Activated CD4-positive, alpha-beta memory T cell treated with anti-CD3 and anti-CD28 coated beads, Interleukin-2, amount 10 ng/mL, durations not matched to agents 7 days and 5 days (primary cell): ENCODE data around the gene SSRP1. TPM values are rescaled to one million over a fixed set of nuclear protein-coding genes. Genes with fewer than 3 reads are reported as not detected.

Experiments used
- CTCF ChIA-PET: fragments of 350-600 bp; sonication (Branson Sonifier 250); formaldehyde crosslinking; loops from one replicate; lab custom pipeline; 2021; ENCODE audit warnings: antibody characterized with exemption, inconsistent platforms; lab: Charles Lee
- POLR2A ChIA-PET: fragments of 350-600 bp; sonication (Branson Sonifier 250); formaldehyde crosslinking; loops from one replicate; lab custom pipeline; 2021; ENCODE audit warnings: antibody characterized with exemption; lab: Charles Lee
- DNase-seq: peaks from one replicate; pipeline ENCODE4 v3.0.0-alpha.2; 2020
- H3K27ac Mint-ChIP-seq: one replicate; pipeline ENCODE4 v1.8.0; 2021; ENCODE audit warnings: mild to moderate bottlenecking, mixed read lengths
- H3K27me3 Mint-ChIP-seq: one replicate; pipeline ENCODE4 v1.8.0; 2021; ENCODE audit warnings: mixed read lengths
- H3K36me3 Mint-ChIP-seq: one replicate; pipeline ENCODE4 v1.8.0; 2021; ENCODE audit warnings: low read depth, mixed read lengths
- H3K4me1 Mint-ChIP-seq: one replicate; pipeline ENCODE4 v1.8.0; 2021; ENCODE audit warnings: mixed read lengths
- H3K4me3 Mint-ChIP-seq: one replicate; pipeline ENCODE4 v1.8.0; 2021; ENCODE audit warnings: mild to moderate bottlenecking, mixed read lengths
- H3K9me3 Mint-ChIP-seq: one replicate; pipeline ENCODE4 v1.8.0; 2021; ENCODE audit warnings: mixed read lengths
- total RNA-seq, 2 experiments: library from RNA; stranded (reverse); gene quantifications; one replicate each; pipeline ENCODE4 v1.2.3, GENCODE V29; 2021

Gene SSRP1
- total RNA-seq, 2 experiments from 2014 or later = 135 to 137 TPM

DNA sequence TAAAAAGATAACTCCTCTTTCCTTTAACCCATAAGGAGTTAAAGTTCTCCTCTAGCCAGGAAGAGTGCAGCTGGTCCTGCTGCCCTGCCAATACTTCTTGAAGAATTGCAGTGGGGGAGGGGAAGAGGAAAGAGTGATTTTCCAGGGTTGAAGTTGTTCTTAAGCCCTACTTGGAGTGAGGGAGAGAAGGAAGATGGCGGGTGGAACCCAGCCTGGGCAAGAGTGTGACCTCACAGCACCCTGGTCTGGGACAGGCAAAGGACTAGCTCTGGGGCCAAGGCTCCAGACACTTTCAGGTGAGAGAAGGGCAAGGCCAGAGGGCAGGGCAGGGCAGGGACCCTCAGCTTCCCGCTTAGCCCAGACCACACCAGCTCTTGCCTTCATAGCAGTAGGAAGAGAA, 17.5 kb downstream of the SSRP1 start:
- Mint-ChIP-seq H3K4me1 (peaks cover 7% of the 10 kb centered on the region), H3K4me3 (no peak overlapping the region), H3K27me3 (no peaks in the 10 kb centered on the region), H3K36me3 (no peaks in the 10 kb centered on the region), H3K27ac (no peak overlapping the region), H3K9me3 (no peaks in the 10 kb centered on the region)
- DNase-seq = no peak
- ChIA-PET CTCF (no interaction called here), POLR2A (no interaction called here)

DNA sequence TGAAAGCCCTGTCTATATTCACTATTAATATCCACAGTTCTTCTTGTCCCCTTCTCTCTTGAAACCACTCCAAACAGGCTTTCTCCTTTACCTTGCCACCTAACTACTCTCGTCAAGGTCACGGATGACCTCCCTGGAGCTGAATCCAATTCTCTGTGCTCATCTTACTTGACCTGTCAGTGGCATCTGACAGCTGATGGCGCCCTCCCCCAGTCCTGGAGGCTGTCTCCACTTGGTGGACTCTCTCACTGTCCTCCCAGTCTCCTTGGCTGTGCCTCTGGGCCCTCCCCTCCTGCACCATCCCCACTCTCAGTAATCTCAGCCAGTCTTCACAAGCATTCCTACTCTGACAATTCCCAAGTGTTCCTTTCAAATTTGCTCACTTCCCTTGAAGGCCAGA, 19.7 kb downstream of the SSRP1 start:
- ChIA-PET CTCF (no interaction called here), POLR2A (interaction anchor here (0.8 kb wide), 1 partner anchor 10 kb away, joined by 3 read pairs; no protein-coding TSS in a partner anchor)
- Mint-ChIP-seq H3K36me3 (no peaks in the 10 kb centered on the region), H3K4me3 (no peak overlapping the region), H3K4me1 (peaks cover 13% of the 10 kb centered on the region), H3K27me3 (no peaks in the 10 kb centered on the region), H3K9me3 (no peaks in the 10 kb centered on the region), H3K27ac (no peak overlapping the region)
- no peak for DNase-seq

DNA sequence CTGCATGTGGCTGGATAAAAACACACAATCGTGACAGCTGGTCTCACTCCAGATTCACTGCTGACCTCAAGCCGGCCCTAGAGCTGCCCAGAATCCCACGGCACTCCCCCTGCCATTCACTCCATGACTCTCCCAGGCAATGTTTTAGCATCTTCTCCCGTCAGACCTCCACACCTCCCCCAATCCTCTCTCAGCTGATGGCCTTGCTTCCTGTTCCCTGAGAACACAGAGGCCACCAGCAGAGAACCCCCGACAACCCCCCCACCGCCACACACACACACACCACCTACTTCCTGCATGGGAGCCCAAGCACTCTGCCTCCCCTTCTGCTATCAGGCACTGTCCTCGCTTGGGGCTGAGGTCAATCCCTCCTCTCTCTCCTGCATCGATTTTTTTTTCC, 20.2 kb downstream of the SSRP1 start:
- no peaks in the 10 kb centered on the region for H3K9me3 Mint-ChIP-seq
- no peak overlapping the region for H3K4me3 Mint-ChIP-seq
- ChIA-PET POLR2A (interaction anchor here (0.8 to 1.2 kb wide), 2 partner anchors 10 to 20 kb away, joined by 3 read pairs; partner anchors contain the start of gene SSRP1), CTCF (no interaction called here)
- H3K4me1 Mint-ChIP-seq = peaks cover 18% of the 10 kb centered on the region
- H3K27ac Mint-ChIP-seq = no peak overlapping the region
- no peaks in the 10 kb centered on the region for H3K27me3 Mint-ChIP-seq
- no peaks in the 10 kb centered on the region for H3K36me3 Mint-ChIP-seq
- no peak for DNase-seq

DNA sequence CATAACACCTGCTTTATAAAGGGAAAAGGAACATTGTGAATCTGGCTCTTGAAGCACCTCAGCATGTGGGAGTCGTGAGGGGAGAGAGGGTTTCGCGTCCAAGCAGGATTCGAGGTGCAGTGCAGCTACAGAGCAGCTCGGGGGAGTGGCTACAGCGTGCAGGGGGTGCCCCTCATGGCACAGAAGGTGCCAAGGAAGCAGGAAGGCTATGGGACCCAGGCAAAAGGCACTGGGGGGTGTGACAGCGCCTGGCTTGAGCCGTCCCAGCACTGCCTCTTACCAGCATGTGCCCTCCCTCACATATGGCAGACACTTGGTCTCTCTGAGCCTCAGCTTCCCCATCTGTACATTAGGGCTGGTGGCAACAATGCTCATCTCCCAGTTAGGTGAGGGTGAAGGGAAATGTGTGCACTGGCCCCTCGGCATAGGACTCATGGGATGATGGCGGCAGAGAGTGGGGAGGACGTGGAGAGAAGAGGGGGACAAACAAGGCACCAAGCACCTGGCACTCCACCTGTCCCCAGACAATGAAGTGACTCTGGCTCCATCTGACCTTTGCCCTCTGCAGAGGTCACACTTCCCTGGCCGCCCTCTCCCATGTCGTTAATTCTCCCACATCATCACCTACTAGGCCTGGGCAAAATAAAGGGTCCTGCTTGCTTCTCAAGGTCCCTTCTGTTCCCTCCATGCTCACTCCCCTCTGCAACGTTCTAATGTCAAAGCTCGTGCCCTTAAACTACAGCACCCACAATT, 21.3 kb downstream of the SSRP1 start:
- H3K36me3 Mint-ChIP-seq = no peaks in the 10 kb centered on the region
- ChIA-PET CTCF (no interaction called here), POLR2A (interaction anchor here (1.2 kb wide), 1 partner anchor 21 kb away, joined by 3 read pairs; the partner anchor contains the start of gene SSRP1)
- H3K9me3 Mint-ChIP-seq = no peaks in the 10 kb centered on the region
- no peak for DNase-seq
- H3K4me1 Mint-ChIP-seq = peaks cover 20% of the 10 kb centered on the region
- H3K27me3 Mint-ChIP-seq = no peaks in the 10 kb centered on the region
- H3K27ac Mint-ChIP-seq = no peak overlapping the region
- no peak overlapping the region for H3K4me3 Mint-ChIP-seq

DNA sequence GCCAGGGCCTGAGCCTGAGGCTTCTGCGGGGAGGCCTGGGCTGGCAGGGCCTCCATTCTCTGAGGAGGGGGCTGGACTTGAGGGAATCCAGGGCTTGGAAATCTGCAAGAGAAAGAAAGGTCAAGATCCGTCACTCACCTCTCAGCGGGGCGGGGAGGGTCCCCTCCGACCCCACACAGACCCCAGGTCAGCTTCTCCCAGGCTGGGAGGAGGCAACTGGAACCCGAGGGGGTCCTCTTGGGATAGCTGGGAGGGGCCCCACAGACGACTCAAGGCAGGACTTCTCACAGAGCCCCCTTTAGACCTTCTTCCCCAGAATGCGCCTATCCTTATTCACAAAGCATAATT, 21.9 kb downstream of the SSRP1 start:
- POLR2A ChIA-PET = interaction anchor here (2.8 to 3.5 kb wide), 2 partner anchors 11 to 22 kb away, joined by 12 to 26 read pairs; partner anchors contain the start of genes SSRP1 and TNKS1BP1
- no peaks in the 10 kb centered on the region for H3K36me3 Mint-ChIP-seq

DNA sequence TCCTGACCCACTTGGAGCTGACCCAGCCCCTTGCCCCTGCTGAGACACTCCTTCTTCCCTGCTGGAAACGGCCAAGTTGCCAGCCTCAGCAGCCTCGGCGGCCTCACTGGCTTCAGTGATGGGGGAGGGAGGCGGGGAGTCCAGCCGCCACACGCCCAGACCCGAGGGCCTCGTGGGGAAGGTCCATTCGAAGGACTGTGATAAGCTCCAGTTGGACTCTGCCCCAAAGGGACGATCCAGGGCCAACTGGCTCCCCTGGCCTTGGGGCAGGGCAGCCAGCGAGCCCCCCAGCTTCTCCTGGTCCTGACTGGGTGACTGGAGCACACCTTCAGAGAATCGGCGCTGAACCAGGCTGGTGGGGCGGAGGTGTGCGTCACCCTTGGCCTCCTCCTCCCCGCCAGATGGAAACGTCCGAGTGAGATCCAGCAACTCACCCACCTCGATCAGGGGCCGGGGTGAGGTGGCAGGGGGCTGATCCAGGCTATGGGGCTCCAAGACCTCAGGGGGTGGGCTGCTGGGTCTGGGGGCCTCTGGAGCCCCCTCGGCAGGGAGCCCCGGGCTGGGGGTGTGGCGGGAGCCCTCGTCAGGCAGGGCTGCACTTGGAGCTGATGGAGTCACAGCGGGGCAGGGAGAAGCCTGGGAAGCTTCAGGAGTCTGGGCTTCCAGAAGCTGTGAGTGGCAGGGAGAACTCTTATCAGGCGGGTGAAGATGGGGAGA, 22.5 kb downstream of the SSRP1 start:
- H3K36me3 Mint-ChIP-seq = no peaks in the 10 kb centered on the region
- peaks cover 20% of the 10 kb centered on the region for H3K4me1 Mint-ChIP-seq
- H3K9me3 Mint-ChIP-seq = no peaks in the 10 kb centered on the region
- no peak overlapping the region for H3K4me3 Mint-ChIP-seq
- POLR2A ChIA-PET = interaction anchor here (2.8 to 3.5 kb wide), 2 partner anchors 11 to 22 kb away, joined by 12 to 26 read pairs; partner anchors contain the start of genes SSRP1 and TNKS1BP1
- no peak overlapping the region for H3K27ac Mint-ChIP-seq
- DNase-seq = no peak
- CTCF ChIA-PET = no interaction called here
- no peaks in the 10 kb centered on the region for H3K27me3 Mint-ChIP-seq

More for the DNA sequence above, 21.9 kb downstream of the SSRP1 start:
- no peak for DNase-seq
- Mint-ChIP-seq H3K27me3 (no peaks in the 10 kb centered on the region), H3K9me3 (no peaks in the 10 kb centered on the region), H3K4me1 (peaks cover 20% of the 10 kb centered on the region), H3K4me3 (no peak overlapping the region), H3K27ac (no peak overlapping the region)
- CTCF ChIA-PET = no interaction called here

DNA sequence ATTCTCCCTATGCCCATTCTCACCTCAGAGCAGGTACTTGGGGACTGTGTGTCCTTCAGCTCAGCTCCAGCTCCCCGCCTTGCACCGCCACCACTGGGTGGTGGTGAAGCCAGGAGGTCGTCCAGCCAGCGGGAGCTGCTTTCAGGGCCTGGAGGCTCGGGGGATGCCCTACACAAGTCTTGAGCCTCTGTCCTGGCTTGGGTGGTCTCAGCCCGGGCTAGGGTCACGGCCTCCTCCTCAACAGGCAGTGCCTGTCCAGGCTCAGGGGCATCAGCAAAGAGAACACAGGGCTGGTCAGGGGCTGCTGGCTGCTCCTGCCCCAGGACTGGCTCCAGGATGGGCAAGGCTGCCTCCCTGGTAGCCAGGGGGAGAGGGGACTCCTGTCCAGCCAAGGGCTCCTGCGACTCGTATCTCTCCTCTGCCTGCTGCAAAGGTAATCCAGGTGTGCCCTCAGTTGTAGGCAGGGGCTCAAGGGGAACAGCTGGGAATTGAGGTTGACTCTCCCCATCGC, 23.1 kb downstream of the SSRP1 start:
- no peaks in the 10 kb centered on the region for H3K36me3 Mint-ChIP-seq
- CTCF ChIA-PET = interaction anchor here (1.5 kb wide), 1 partner anchor 14 kb away, joined by 7 read pairs; no protein-coding TSS in a partner anchor
- H3K27ac Mint-ChIP-seq = no peak overlapping the region
- H3K9me3 Mint-ChIP-seq = no peaks in the 10 kb centered on the region
- POLR2A ChIA-PET = interaction anchor here (2.8 to 3.5 kb wide), 2 partner anchors 12 to 23 kb away, joined by 12 to 26 read pairs; partner anchors contain the start of genes SSRP1 and TNKS1BP1
- peaks cover 20% of the 10 kb centered on the region for H3K4me1 Mint-ChIP-seq
- DNase-seq = no peak
- H3K27me3 Mint-ChIP-seq = no peaks in the 10 kb centered on the region
- no peak overlapping the region for H3K4me3 Mint-ChIP-seq

DNA sequence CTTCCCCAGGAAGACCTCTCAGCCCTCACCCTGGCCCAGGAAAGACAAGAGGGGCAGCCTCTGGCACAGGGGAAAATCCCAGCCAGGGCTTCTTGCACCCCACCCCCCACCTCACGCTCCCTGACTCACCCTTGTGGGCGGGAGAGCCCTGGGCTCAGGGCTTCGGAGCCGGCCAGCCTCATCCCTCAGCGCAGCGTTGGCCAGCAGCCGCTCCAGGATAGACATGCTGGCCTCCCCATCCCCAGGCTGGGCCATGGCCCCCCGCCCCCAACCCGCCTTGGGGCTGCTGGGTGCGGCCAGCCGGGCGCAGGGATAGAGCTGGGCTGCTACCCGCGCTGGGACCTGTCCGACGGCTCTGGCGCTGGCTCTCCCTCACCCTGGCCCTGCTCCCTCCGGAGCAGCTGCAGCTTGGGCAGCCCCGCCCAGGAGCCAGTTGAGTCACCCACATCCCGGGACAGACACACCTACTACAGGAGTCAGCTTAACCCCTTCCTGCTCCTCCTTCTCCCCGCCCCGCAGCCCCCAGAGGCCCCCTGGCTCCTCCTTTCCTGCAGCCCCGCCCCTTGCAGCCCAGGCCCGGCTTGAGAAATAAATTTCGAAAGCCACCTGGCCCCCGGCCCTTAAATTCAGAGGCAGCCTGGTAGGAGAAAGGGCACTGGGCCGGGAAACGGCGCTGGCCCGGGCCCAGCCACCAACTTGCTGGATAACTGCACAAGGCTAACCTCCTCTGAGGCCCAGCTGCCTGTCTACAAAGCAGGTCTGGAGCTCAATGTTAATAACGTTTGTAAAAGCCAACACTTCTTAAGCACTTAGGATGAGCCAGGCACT, 24.4 kb downstream of the SSRP1 start:
- Mint-ChIP-seq H3K9me3 (no peaks in the 10 kb centered on the region), H3K27me3 (no peaks in the 10 kb centered on the region), H3K36me3 (no peaks in the 10 kb centered on the region), H3K4me1 (peaks cover 20% of the 10 kb centered on the region), H3K4me3 (peak overlapping the region; percentile 63), H3K27ac (no peak overlapping the region)
- ChIA-PET CTCF (interaction anchor here (1.5 kb wide), 1 partner anchor 15 kb away, joined by 7 read pairs; no protein-coding TSS in a partner anchor), POLR2A (interaction anchor here (1.0 to 3.5 kb wide), 4 partner anchors 9 to 24 kb away, joined by 3 to 26 read pairs (median 8); partner anchors contain the start of genes SSRP1 and TNKS1BP1)
- peak; percentile 82 for DNase-seq

DNA sequence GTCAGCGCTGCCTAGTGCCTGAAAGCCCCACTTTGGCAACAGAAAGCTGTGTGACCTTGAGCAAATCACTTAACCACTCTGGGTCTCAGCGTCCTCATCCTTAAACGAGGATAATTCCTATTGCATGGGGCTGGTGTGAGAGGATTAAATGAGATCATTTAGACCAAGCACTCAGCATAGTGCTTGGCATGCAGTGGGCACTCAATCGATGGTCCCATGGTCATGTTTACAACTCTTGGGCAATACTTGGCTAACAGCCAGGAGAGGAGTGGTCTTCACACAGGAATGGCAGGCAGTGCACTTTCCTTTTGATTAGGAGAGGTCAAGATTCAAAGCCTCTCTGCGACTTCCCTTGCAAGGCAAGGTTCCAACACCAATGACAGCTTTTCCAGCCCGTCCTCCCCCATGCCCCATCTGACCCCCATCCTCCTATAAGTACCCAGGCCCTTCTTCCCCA, 25.0 kb downstream of the SSRP1 start:
- H3K27ac Mint-ChIP-seq = no peak overlapping the region
- peak overlapping the region; percentile 63 for H3K4me3 Mint-ChIP-seq
- no peaks in the 10 kb centered on the region for H3K9me3 Mint-ChIP-seq
- H3K27me3 Mint-ChIP-seq = no peaks in the 10 kb centered on the region
- POLR2A ChIA-PET = interaction anchor here (1.4 to 3.5 kb wide), 2 partner anchors 14 to 19 kb away, joined by 3 to 26 read pairs; partner anchors contain the start of gene TNKS1BP1
- H3K36me3 Mint-ChIP-seq = no peaks in the 10 kb centered on the region
- peaks cover 20% of the 10 kb centered on the region for H3K4me1 Mint-ChIP-seq
- DNase-seq = no peak
- CTCF ChIA-PET = no interaction called here

DNA sequence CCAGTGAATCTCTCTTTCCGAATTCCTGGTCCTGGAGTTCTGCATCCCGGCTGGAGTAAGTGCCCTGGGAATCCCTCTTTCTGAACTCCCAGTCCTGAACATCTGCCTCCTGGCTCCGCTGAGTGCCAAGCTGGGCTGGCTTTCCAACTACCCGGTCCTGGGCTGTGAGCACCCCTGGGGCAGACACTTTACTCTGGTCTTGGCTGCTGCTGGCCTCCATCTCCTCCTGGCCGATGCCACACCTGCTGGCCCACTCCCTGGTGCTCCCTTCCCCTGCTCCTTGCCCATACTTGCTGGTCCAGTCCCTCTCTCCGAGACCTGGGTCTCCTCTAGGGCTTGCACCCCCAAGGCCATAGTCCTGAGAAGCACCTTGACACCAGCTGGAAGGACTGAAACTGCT, 25.6 kb downstream of the SSRP1 start:
- Mint-ChIP-seq H3K27ac (no peak overlapping the region), H3K9me3 (no peaks in the 10 kb centered on the region), H3K27me3 (no peaks in the 10 kb centered on the region), H3K4me1 (peaks cover 20% of the 10 kb centered on the region), H3K4me3 (no peak overlapping the region), H3K36me3 (no peaks in the 10 kb centered on the region)
- CTCF ChIA-PET = interaction anchor here (0.5 kb wide), 1 partner anchor 60 kb away, joined by 5 read pairs; no protein-coding TSS in a partner anchor
- POLR2A ChIA-PET = no interaction called here
- no peak for DNase-seq

DNA sequence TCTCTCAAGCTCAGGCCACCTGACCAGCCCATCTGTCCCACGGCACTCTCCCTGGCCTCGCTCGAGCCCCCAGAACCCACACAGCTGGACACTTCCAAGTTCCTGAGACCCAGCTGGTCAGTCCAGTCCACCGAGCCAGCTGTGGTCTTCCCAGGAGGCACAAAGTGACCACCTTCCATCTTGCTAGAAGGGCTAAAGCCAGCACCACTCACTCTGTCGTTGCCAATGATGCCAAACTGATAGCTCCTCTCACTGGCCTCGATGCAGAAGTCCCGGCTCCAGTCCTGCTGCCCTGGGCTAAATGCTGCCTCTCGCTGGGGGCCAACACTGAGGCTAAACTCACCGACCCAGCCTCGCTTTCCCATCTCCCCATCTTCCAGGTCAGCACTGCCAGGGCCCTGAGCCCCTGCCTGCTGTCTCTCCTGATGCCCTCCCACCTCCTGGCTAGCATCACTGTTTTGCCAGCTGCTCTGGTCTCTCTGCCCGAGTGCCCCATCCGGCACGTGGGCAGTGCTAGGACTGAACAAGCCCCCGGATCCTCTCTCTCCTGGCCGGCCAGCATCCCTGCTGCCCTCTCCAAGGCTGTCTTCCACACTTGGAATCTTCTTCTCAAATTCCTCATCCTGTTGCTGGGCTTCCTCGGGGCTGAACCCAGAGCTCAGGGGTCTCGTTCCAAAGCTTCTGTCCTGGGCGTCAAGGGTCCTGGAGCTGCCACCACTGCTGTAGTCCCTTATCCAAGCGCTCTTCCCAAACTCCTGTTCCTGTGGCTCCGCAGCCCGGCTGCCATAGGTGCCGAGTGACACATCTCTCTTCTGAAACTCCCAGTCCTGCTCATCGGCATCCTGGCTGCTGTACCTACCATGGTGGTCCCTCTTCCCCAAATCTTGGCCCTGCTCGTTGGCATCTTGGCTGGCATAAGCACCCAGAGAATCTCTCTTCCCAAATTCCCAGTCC, 26.3 kb downstream of the SSRP1 start:
- H3K4me1 Mint-ChIP-seq = peaks cover 20% of the 10 kb centered on the region
- no peaks in the 10 kb centered on the region for H3K27me3 Mint-ChIP-seq
- H3K36me3 Mint-ChIP-seq = no peaks in the 10 kb centered on the region
- no peak overlapping the region for H3K4me3 Mint-ChIP-seq
- ChIA-PET CTCF (interaction anchor here (0.5 kb wide), 1 partner anchor 60 kb away, joined by 5 read pairs; no protein-coding TSS in a partner anchor), POLR2A (no interaction called here)
- H3K27ac Mint-ChIP-seq = no peak overlapping the region
- no peaks in the 10 kb centered on the region for H3K9me3 Mint-ChIP-seq
- DNase-seq = no peak
